Esophagus squamous epithelium (tissue), 4 donors: ENCODE results near the gene PTPRC.

ENCODE experiments used
- CTCF ChIP-seq, 6 experiments: fragments of 450-650 bp in 4 of 6; fragments of 200-600 bp in 2 of 6; sonication (generic) in 2 of 6; IDR thresholded peaks; one replicate each; pipeline ENCODE4 v1.5.1; 2016 to 2019; ENCODE audit warnings: antibody characterized with exemption in 6 of 6, mild to moderate bottlenecking in 4 of 6, moderate library complexity in 4 of 6
- POLR2A ChIP-seq, 4 donors: fragments of 450-650 bp; IDR thresholded peaks; one replicate each; pipeline ENCODE4 v1.6.1; 2017; ENCODE audit warnings: antibody characterized with exemption in 4 of 4, mild to moderate bottlenecking in 4 of 4, moderate library complexity in 3 of 4

GRCh38 chr1:198595765-198596164 is 43.1 kb upstream of the PTPRC start:
- no peak for TF ChIP-seq POLR2A (IDR thresholded peaks at IDR 0.05)
- no peak for TF ChIP-seq CTCF (IDR thresholded peaks at IDR 0.05)
